GM12878 (cell line): ENCODE measurements around the gene GRM3.

Experiments
- CTCF ChIP-seq, 3 experiments: IDR thresholded peaks in 2 of 3; conservative IDR thresholded peaks in 1 of 3; 2 replicates each; pipeline ENCODE4 v1.5.1; 2011; ENCODE audit warnings: low read depth in 3 of 3, low read length in 3 of 3, mild to moderate bottlenecking in 3 of 3, control low read depth in 2 of 3, moderate library complexity in 2 of 3, inconsistent platforms in 1 of 3, mixed read lengths in 1 of 3; ENCODE audit not compliant: control insufficient read depth in 2 of 3, insufficient read depth in 1 of 3; ENCODE audit errors: extremely low read depth in 1 of 3
- EZH2 ChIP-seq: IDR thresholded peaks from 2 replicates; pipeline ENCODE4 v1.6.1; 2012; ENCODE audit warnings: low read depth, mild to moderate bottlenecking, control low read depth, inconsistent platforms, low read length, borderline replicate concordance; ENCODE audit not compliant: control insufficient read depth
- HDAC2 ChIP-seq: fragments of 200-600 bp; sonication (generic); IDR thresholded peaks from 2 replicates; pipeline ENCODE4 v1.6.1; 2017
- KAT2A ChIP-seq: conservative IDR thresholded peaks from 2 replicates; pipeline ENCODE4 v1.6.1; 2011; ENCODE audit warnings: low read depth, low read length; ENCODE audit not compliant: control insufficient read depth
- MAX ChIP-seq: IDR thresholded peaks from 2 replicates; pipeline ENCODE4 v1.6.1; 2012; ENCODE audit warnings: low read depth, low read length, improper control_type of control experiment
- TARDBP ChIP-seq: IDR thresholded peaks from 2 replicates; pipeline ENCODE4 v1.6.1; 2016; ENCODE audit warnings: borderline replicate concordance

GRCh38 chr7:86660950-86661462 is 17.3 kb downstream of the GRM3 start:
- TF ChIP-seq CTCF (IDR thresholded peaks at IDR 0.05 in 2 of 3, conservative IDR thresholded peaks at IDR 0.05 in 1 of 3; ENCODE audit: control insufficient read depth in 2 of 3, extremely low read depth in 1 of 3, insufficient read depth in 1 of 3, low read depth in 3 of 3, low read length in 3 of 3): no peak
- TF ChIP-seq HDAC2: no peak
- no peak for TF ChIP-seq MAX
- no peak for TF ChIP-seq KAT2A
- TF ChIP-seq EZH2: no peak
- no peak for TF ChIP-seq TARDBP
